HG03139 (cell line): ENCODE results near the gene CLIC4.
A peak's percentile ranks its signal among the peaks of the same experiment; 100 is the strongest.
"Not testable (repeated sequence)": the region's sequence is repeated elsewhere in the genome, so short reads cannot be mapped to it uniquely, and the experiment has no call there.

Experiments
- ATAC-seq: cut with Tn5 transposase; IDR thresholded peaks from one replicate; pipeline ENCODE4 v1.9.1; 2021; ENCODE audit not compliant: unreplicated experiment

CLIC4 gene

GRCh38 chr1:24803220-24803619 lies 58.0 kb downstream of the CLIC4 start:
- ATAC-seq = no peak

- no peak for ATAC-seq
Observed at GRCh38 chr1:24803987-24804530, 58.8 kb downstream of the CLIC4 start.

DNA sequence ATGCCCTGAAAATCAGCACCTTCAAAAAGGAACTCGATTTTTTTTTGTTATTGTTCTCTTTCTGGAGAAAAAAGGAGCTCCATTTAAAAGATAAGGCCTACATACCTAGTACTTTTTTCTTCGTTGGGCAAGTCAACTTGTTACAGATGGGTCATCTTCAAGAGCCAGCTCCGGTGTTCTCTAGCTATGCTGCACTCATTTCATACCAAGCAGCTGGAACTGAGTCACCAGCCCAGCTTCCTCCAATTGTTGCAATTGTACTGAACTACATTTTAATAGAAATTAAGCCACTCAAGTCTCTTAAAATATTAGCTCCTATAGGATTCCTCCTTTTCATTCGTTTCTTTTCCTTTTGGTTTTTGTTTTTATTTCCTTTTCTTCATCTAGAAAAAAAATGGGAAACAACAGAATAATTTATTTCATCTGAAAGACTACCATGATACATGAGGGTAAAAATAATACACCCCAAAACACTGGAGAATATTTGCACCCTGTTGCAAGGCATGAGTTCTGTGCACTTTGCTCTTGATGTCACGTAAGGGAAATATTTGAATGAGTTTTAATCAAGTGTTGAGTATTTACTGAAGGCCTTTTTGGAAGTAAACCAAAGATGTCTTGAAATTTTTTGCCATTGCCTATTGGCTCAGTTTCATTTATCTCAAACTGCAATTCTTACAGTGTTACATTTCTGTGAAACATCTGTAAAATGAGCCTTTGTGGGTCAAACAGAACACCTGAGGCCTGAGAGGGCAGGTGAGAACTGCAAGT lies 60.5 kb downstream of the CLIC4 start:
- no peak for ATAC-seq

DNA sequence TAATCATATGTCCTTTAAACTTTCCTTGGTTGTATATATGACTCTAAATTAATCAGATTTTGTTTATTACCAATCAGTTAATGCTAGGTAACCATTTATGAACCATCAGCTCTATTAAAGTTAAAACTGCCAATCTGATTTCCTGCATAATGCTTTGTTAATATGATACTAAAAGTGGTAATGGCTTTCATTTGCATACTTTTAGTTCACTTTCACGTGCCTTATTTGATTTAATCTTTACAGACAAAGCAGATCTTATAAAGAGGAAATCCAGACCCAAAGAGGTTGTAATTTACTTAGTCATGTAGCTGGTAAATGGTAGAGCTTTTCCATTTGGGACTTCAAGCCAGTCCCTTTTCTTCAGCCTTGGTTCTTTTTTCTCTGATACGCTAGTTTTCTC lies 61.3 kb downstream of the CLIC4 start:
- ATAC-seq = no peak

DNA sequence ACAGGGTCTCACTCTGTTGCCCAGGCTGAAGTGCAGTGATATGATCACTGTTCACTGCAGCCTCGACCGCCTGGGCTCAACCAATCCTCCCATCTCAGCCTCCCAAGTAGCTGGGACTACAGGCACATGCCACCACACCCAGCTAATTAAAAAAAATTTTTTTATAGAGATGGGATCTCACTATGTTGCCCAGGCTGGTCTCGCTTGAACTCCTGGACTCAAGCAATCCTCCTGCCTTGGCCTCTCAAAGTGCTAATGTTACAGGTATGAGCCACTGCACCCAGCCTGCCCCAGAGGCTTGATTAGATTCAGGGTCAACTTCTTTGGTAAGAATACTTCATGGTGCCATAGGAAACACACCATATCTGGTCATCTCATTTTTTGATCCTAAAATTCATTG lies 66.2 kb downstream of the CLIC4 start:
- not testable (repeated sequence) for ATAC-seq

DNA sequence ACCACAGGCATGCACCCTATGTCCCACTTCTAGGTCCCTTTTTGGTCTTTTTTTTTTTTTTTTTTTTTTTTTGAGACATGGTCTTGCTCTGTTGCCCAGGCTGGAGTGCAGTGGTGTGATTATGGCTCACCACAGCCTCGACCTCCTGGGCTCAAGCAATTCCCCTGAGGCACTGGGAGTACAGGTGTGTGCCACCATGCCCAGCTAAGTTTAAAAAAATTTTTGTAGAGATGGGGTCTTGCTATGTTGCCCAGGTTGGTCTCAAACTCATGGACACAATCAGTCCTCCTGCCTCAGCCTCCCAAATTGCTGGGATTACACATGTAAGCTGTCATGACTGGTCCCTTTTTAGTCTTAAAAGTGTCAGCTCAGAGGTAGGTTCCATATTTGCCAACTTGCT lies 75.0 kb downstream of the CLIC4 start:
- ATAC-seq = not testable (repeated sequence)

DNA sequence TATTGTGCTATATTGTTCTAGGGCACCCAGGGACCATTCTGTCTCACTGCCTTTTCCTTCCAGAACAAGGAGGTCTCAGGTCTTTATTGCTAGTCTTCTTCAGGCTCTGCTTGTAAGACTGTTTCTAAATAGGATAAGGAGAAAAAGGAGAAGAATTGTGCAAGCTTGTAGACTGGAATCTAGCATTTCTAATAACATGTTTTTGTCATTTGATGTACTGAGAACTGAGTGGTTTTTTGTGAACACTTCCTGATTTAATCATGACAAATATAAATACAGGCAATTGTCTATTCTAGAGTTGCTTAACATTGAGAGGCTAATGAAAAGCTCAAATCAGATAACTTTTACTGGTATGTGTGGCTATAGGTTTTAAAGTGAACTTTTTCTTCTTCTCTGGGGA lies 77.6 kb downstream of the CLIC4 start:
- no peak for ATAC-seq

- not testable (repeated sequence) for ATAC-seq
Observed at GRCh38 chr1:24823486-24823885, 78.2 kb downstream of the CLIC4 start.

DNA sequence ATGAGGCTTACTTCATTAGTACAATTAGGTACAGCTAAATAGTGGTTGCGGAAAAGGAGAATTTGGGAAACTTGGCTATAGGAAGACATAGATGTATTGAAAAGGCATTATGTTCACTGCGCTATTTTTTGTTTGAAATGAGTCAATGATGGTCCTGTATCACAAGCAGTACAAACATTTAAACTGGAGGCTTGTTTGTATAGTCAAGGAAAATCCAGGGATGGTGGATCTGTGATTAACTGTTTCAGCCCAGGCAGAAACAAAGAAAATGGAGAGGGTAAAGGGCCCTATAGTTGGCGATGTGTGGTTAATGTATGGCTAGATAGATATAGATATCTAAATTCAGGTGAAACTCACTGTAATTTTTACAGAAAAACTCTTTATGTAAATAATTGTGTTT lies 79.9 kb downstream of the CLIC4 start:
- ATAC-seq = no peak

DNA sequence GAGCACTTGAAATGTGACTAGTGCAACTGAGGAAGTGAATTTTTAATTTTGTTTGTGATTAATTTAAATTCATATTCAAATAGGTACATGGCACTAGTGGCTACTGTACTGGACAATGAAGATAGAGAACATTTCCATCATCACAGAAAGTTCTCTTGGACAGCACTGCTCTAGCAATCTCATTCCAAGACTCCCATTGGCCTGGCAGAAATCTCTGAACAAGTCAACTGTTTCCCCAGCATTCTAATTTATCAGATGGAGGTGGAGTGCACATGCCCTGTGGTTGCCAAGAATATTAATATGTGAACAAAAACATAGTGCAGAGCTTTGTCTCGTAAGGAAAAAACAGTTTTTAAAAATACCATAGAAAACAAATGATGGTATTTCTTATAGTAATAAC lies 81.3 kb downstream of the CLIC4 start:
- ATAC-seq = no peak

- no peak for ATAC-seq
Observed at GRCh38 chr1:24827379-24828135, 82.3 kb downstream of the CLIC4 start.

GRCh38 chr1:24828183-24828886 lies 83.1 kb downstream of the CLIC4 start:
- ATAC-seq = no peak

DNA sequence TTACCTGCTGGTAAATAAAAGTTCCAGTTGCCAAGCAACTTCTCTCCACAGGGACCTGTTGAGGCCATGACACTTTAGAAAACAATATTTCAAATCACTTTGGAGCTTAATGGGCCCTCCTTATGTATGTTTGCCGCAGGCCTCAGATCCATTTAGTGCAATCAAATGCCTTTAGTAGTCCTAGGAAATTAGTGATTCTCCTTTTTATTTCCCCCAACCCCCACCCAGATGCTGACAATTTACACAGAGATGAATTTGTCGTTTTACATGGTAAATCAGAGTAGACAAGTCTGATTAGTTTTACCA lies 83.6 kb downstream of the CLIC4 start:
- ATAC-seq = no peak

DNA sequence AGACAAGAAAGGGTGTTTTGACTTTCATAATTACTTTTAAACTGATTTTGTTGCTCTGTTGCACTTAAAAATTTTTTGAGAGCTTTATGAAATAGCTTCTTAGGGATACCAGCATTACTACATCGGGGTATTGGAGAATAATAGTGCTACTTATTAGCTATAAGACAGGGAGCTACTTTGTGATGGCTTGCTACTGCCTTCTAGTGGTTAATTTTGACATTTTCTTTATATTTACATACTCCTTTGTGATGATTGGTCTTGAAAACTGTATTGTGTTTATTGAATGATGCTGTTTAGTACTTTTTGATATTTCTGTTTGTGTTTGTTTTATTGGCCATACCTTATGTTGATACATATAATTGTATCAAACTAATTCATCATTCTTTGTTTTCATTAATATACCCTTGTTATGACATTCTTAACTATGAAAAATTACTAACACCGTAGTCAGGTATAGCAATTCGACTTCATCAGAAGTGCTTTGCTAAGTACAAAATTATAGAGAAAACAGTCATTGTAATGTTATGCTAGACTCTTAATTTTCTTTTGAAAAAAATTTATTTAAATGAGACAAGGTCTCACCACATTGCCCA lies 85.5 kb downstream of the CLIC4 start:
- ATAC-seq = no peak

- no peak for ATAC-seq
Observed at GRCh38 chr1:24841593-24841992, 96.3 kb downstream of the CLIC4 start.

DNA sequence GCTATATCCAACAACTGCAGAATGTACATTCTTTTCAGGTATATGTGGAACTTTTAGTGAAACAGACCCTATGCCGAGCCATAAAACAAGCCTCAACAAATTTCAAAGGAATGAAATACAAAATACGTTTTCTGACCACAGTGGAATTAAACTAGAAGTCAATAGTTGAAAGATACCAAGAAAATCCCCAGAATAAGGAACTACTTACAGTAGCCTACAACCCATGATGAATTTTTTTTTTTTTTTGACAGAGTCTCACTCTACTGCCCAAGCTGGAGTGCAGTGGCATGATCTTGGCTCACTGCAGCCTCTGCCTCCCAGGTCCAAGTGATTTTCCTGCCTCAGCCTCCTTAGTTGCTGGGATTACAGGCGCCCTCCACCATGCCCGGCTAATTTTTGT lies 101.4 kb downstream of the CLIC4 start:
- no peak for ATAC-seq

DNA sequence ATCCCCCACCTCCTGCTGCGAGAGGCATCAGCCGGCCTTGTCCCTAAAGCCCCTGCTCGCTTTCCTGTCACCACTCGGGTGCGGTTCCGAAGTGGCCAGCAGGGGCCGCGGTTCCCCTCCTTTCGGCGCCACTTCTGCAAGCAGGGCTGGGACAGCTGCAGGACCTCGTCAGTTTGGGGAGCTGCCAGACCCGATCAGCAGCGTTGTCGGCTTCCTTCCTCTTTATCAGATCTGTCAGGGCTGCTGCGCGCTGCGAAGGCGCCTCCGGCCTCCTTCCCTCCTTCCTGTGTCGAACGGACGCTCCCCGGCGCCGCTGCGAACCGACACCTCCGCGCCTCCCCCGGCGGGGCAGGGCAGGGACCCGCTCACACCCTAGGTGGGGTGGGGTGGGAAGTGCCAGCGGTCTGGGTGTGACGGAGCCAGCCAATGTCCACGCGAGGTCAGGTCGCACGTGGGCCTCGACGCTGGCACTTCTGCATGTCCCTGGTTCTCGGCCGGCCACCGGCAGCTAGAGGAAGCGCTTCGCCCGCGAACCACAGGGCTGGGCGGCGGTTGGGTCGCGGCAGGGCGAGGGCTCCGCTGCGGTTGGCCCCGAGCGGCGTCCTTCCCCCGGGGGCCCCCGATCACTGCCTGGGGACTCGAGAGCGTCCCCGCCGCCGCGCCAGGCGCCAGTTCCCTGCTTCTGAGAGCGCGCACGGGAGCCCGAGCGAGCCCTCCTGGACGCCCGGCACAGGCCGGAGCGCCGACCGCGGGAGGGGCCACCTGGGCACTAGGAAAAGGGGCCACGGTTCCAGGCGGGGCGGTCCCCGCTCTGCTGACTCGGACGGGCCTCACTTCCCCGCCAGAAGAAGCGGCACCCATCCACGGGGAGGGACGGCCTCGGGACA lies 103.0 kb downstream of the CLIC4 start:
- ATAC-seq = peak; percentile 89

DNA sequence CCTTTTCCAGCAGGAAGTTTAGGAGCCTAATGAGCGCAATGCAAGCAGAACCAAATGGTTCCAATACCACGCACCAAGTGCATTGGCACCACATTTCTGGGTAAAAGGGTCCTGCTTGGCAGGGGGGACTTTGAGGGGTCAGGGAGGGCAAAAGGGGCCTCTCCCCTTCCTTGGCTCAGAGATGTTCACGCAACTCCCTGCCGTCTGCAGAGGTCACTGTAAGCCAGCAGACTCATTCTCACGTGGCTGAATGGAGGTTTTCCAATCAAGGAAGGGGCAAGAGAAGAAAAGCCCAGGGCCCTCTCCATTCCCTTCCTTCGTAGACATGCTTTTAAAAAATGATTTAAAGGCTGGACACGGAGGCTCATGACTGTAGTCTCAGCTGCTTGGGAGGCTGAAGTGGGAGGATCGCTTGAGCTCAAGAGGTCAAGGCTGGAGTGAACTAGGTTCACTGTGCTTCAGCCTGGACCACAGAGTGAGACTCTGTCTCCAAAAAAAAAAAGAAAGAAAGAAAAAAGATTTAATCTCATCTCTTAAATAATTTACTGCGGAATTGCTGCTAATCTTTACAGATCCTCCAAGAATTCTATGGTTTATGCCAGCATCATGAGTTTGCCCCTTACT lies 104.5 kb downstream of the CLIC4 start:
- no peak for ATAC-seq

GRCh38 chr1:24850328-24850920 lies 105.2 kb downstream of the CLIC4 start:
- ATAC-seq = no peak

GRCh38 chr1:24853649-24854048 lies 108.4 kb downstream of the CLIC4 start:
- no peak for ATAC-seq
